ENCODE measurements around the gene LEAP2. TPM values are rescaled to one million over a fixed set of nuclear protein-coding genes. Genes with fewer than 3 reads are reported as not detected.

The LEAP2 gene
- total and polyA plus RNA-seq, 10 of the 15 experiments (the other 5 are each of a cell fraction or from before 2014, with no cell fraction given) = 1.9 to 8.8 (median 2.3) TPM

- TF ChIP-seq MTA2 (IDR thresholded peaks at IDR 0.05; ENCODE audit: low read depth) = peak; percentile 25; the same call in 1 of the 2 replicates
- TF ChIP-seq SMAD5 (IDR thresholded peaks at IDR 0.05; ENCODE audit: low read depth) = peak; percentile 93; the same call in 1 of the 2 replicates
- no peak for TF ChIP-seq MYB (IDR thresholded peaks at IDR 0.05; ENCODE audit: borderline replicate concordance, low read depth, low read length)
- peak; percentile 98 for TF ChIP-seq KLF5 (IDR thresholded peaks at IDR 0.05; ENCODE audit: partially characterized antibody)
- TF ChIP-seq USF2 (IDR thresholded peaks at IDR 0.05; ENCODE audit: borderline replicate concordance, low read depth, low read length) = no peak
- peak; percentile 95 for TF ChIP-seq POLR2AphosphoS5 (IDR thresholded peaks at IDR 0.05; ENCODE audit: low read length)
- TF ChIP-seq NR2F1 (conservative IDR thresholded peaks at IDR 0.05) = peak; percentile 71
- TF ChIP-seq ZNF384 (IDR thresholded peaks at IDR 0.05; ENCODE audit: borderline replicate concordance, low read depth, low read length) = no peak
- no peak for TF ChIP-seq KAT2A (conservative IDR thresholded peaks at IDR 0.05; ENCODE audit: control insufficient read depth, low read depth, low read length)
- TF ChIP-seq ZBTB40 (IDR thresholded peaks at IDR 0.05; ENCODE audit: borderline replicate concordance) = peak; percentile 94
- no peak for TF ChIP-seq YBX1 (IDR thresholded peaks at IDR 0.05)
- no peak for TF ChIP-seq NFXL1 (IDR thresholded peaks at IDR 0.05; ENCODE audit: borderline replicate concordance)
- no peak; the same call in 1 of the 2 replicates for TF ChIP-seq GATAD2B (conservative IDR thresholded peaks at IDR 0.05; ENCODE audit: low read depth)
- no peak for TF ChIP-seq NR2C2 (IDR thresholded peaks at IDR 0.05; ENCODE audit: borderline replicate concordance, control insufficient read depth, insufficient read length, low read depth)
- peak; percentile 98 for TF ChIP-seq CREM (IDR thresholded peaks at IDR 0.05; ENCODE audit: low read depth)
- no peak for TF ChIP-seq RAD21 (IDR thresholded peaks at IDR 0.05; ENCODE audit: insufficient read depth, low read depth, low read length)
- TF ChIP-seq RELA (IDR thresholded peaks at IDR 0.05; ENCODE audit: borderline replicate concordance, partially characterized antibody) = no peak
- no peak for TF ChIP-seq REST (IDR thresholded peaks at IDR 0.05; ENCODE audit: low read depth, low read length)
- TF ChIP-seq CHD2 (IDR thresholded peaks at IDR 0.05; ENCODE audit: borderline replicate concordance, low read depth, low read length) = no peak
- TF ChIP-seq FOS (IDR thresholded peaks at IDR 0.05; ENCODE audit: borderline replicate concordance, extremely low read depth, insufficient read length) = no peak
- TF ChIP-seq NFYA (IDR thresholded peaks at IDR 0.05; ENCODE audit: borderline replicate concordance, low read depth, low read length) = no peak
- TF ChIP-seq SREBF2 (IDR thresholded peaks at IDR 0.05; ENCODE audit: low read length) = no peak
Measured at GRCh38 chr5:132866342-132867045, 7.0 kb upstream of the LEAP2 start, which contains the start of the genes GDF9 and UQCRQ (continued).

Measured in GM12878 (cell line).